PC-3 (cell line): Measurements from ENCODE around the gene KRTAP4-9. TPM values are rescaled to one million over a fixed set of nuclear protein-coding genes. Genes with fewer than 3 reads are reported as not detected.

ENCODE experiments used
- ATAC-seq: fragments of 200-7000 bp; cut with Tn5 transposase; 2 replicates; pipeline ENCODE4 v1.9.1; 2020; ENCODE audit warnings: mild to moderate bottlenecking, moderate library complexity
- BruUV-seq: library from RNA; stranded (reverse); fragments of 400-500 nt; replicated peaks from 2 replicates; lab custom pipeline; 2021; lab: Mats Ljungman, UMichigan
- CTCF ChIA-PET: fragments of 300-600 bp; sonication (Branson Sonifier 250); formaldehyde crosslinking; loops from one replicate; lab custom pipeline; 2022; ENCODE audit warnings: antibody characterized with exemption; lab: Charles Lee
- POLR2A ChIA-PET: fragments of 300-600 bp; sonication (Branson Sonifier 250); formaldehyde crosslinking; loops from one replicate; lab custom pipeline; 2022; ENCODE audit warnings: antibody characterized with exemption; ENCODE audit not compliant: unreplicated experiment; lab: Charles Lee
- DNase-seq: peaks from one replicate; pipeline ENCODE4 v3.0.0-alpha.2; 2015
- H2AFZ ChIP-seq: fragments of 300-600 bp; sonication (generic); 2 replicates; pipeline ENCODE4 v1.6.0; 2016; ENCODE audit warnings: antibody characterized with exemption, low read length
- H3F3A ChIP-seq: fragments of 300-600 bp; sonication (generic); one replicate; pipeline ENCODE4 v1.6.0; 2017; ENCODE audit warnings: antibody characterized with exemption, low read length, control low read depth, mild to moderate bottlenecking; ENCODE audit not compliant: unreplicated experiment
- H3K27ac ChIP-seq: fragments of 300-600 bp; sonication (generic); 2 replicates; pipeline ENCODE4 v1.5.1; 2016; ENCODE audit warnings: mild to moderate bottlenecking, low read length
- H3K27me3 ChIP-seq: fragments of 300-600 bp; sonication (generic); 2 replicates; pipeline ENCODE4 v1.6.1; 2016; ENCODE audit warnings: low read length, mixed read lengths
- H3K36me3 ChIP-seq: fragments of 300-600 bp; sonication (generic); 2 replicates; pipeline ENCODE4 v1.6.1; 2016; ENCODE audit warnings: low read depth, mixed run types, low read length, mixed read lengths
- H3K4me1 ChIP-seq: fragments of 300-600 bp; sonication (generic); 2 replicates; pipeline ENCODE4 v1.5.1; 2016; ENCODE audit warnings: low read length; ENCODE audit not compliant: insufficient read depth
- H3K4me2 ChIP-seq: fragments of 300-600 bp; sonication (generic); 2 replicates; pipeline ENCODE4 v1.6.0; 2016; ENCODE audit warnings: low read length
- H3K4me3 ChIP-seq: fragments of 300-600 bp; sonication (generic); 2 replicates; pipeline ENCODE4 v1.5.1; 2016; ENCODE audit warnings: mild to moderate bottlenecking, low read length, mixed read lengths
- H3K79me2 ChIP-seq: fragments of 300-600 bp; sonication (generic); 2 replicates; pipeline ENCODE4 v1.6.1; 2017; ENCODE audit warnings: low read length, mixed read lengths
- H3K9ac ChIP-seq: fragments of 300-600 bp; sonication (generic); 2 replicates; pipeline ENCODE4 v1.6.0; 2016; ENCODE audit warnings: mild to moderate bottlenecking, low read length
- H3K9me2 ChIP-seq: fragments of 300-600 bp; sonication (generic); replicated peaks from 2 replicates; pipeline ENCODE4 v1.6.1; 2016; ENCODE audit warnings: mixed run types, low read length, mixed read lengths
- H3K9me3 ChIP-seq: fragments of 300-600 bp; sonication (generic); 2 replicates; pipeline ENCODE4 v1.6.1; 2016; ENCODE audit warnings: low read length, mixed read lengths
- H4K20me1 ChIP-seq: fragments of 300-600 bp; sonication (generic); 2 replicates; pipeline ENCODE4 v1.6.1; 2016; ENCODE audit warnings: low read length, mixed read lengths
- EZH2 ChIP-seq: fragments of 300-600 bp; sonication (generic); IDR thresholded peaks from one replicate; pipeline ENCODE4 v1.6.1; 2017; ENCODE audit warnings: antibody characterized with exemption, mild to moderate bottlenecking, low read length; ENCODE audit not compliant: unreplicated experiment
- EZH2phosphoT487 ChIP-seq: fragments of 300-600 bp; sonication (generic); IDR thresholded peaks from 2 replicates; pipeline ENCODE4 v1.6.1; 2018; ENCODE audit warnings: mild to moderate bottlenecking, antibody characterized with exemption, low read length, borderline replicate concordance
- intact Hi-C: fragments of 100-400 bp; cut with micrococcal nuclease; formaldehyde crosslinking; loops from 2 replicates; pipeline ENCODE4 v1.9.0; 2023
- total RNA-seq: library from RNA; depleted of rRNA; stranded (reverse); fragments of >200 nt; gene quantifications from 2 replicates; pipeline ENCODE4 v1.2.3, GENCODE V29; 2014
- TF ChIP-seq, protein P1 (sequence below): fragments of 300-600 bp; sonication (generic); conservative IDR thresholded peaks from 2 replicates; pipeline ENCODE4 v1.5.1; 2017; ENCODE audit warnings: antibody characterized with exemption, low read depth, mild to moderate bottlenecking, low read length

KRTAP4-9 gene
- total RNA-seq, 1 experiment from 2014 or later, result not detected

DNA sequence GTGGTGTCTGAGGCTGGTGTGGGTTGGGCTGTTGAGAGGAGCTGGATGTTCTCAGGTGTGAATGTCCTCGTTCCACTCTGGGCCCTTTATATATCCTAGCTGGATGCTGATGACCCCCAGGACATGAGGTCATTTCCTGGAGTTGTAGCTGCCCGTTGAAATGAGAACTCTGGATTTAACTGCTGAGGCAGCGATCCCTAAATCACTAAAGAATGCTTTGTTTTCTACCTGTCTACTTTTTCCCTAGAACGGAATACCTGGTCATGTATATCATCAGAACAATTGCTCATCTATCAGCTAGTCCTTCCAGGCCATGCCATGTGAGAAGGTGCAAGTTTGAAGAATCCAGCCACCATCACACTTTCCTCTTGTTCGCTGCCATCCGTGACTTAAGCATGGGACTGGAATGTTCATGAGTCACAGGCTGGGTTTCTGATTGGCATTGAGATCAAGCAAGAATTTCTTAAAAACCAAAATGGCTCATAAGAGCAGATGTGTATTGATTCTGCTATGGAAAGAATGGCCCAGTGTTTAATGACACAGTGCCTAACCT lies 45.1 kb upstream of the KRTAP4-9 start, which contains the start of gene KRTAP2-3:
TSS of gene KRTAP2-3 (minus strand) at position 63 of the 553 bp plus-strand sequence. CDS start 64 bp downstream, outside the sequence.
- Histone ChIP-seq H3K27me3 (no peaks in the 10 kb centered on the region), H3K9me3 (no peaks in the 10 kb centered on the region), H2AFZ (no peak within 1 kb of the TSS), H4K20me1 (no peaks in the 10 kb centered on the region), H3F3A (peaks cover 8% of the 10 kb centered on the region), H3K9ac (peak within 1 kb of the TSS; percentile 57), H3K79me2 (no peaks in the 10 kb centered on the region), H3K9me2 (no peaks in the 10 kb centered on the region), H3K4me2 (peak within 1 kb of the TSS; percentile 54), H3K27ac (peak within 1 kb of the TSS; percentile 94), H3K4me3 (no peak within 1 kb of the TSS), H3K36me3 (no peaks in the 10 kb centered on the region), H3K4me1 (peaks cover 67% of the 10 kb centered on the region)
- DNase-seq (peak; percentile 86), ATAC-seq (peak; percentile 48)
- BruUV-seq, result no TSS peak
- ChIA-PET CTCF (no interaction called here), POLR2A (no interaction called here)
- TF ChIP-seq EZH2, result no peak
- TF ChIP-seq, protein P1, sequence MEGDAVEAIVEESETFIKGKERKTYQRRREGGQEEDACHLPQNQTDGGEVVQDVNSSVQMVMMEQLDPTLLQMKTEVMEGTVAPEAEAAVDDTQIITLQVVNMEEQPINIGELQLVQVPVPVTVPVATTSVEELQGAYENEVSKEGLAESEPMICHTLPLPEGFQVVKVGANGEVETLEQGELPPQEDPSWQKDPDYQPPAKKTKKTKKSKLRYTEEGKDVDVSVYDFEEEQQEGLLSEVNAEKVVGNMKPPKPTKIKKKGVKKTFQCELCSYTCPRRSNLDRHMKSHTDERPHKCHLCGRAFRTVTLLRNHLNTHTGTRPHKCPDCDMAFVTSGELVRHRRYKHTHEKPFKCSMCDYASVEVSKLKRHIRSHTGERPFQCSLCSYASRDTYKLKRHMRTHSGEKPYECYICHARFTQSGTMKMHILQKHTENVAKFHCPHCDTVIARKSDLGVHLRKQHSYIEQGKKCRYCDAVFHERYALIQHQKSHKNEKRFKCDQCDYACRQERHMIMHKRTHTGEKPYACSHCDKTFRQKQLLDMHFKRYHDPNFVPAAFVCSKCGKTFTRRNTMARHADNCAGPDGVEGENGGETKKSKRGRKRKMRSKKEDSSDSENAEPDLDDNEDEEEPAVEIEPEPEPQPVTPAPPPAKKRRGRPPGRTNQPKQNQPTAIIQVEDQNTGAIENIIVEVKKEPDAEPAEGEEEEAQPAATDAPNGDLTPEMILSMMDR, result no peak
- no peak for TF ChIP-seq EZH2phosphoT487
- intact Hi-C loops, result loop anchor here (5.0 to 10.0 kb wide), 3 partner anchors 55 to 155 kb away; partner anchors contain the start of gene KRTAP3-1

GRCh38 chr17:41061964-41062363 lies 43.2 kb upstream of the KRTAP4-9 start:
- TF ChIP-seq EZH2phosphoT487, result no peak
- TF ChIP-seq, protein P1, result no peak
- no peak for TF ChIP-seq EZH2
- ChIA-PET CTCF (no interaction called here), POLR2A (no interaction called here)
- Histone ChIP-seq H3F3A (peaks cover 8% of the 10 kb centered on the region), H3K27me3 (no peaks in the 10 kb centered on the region), H2AFZ (no peak overlapping the region), H3K27ac (peak overlapping the region; percentile 94), H3K9ac (no peak overlapping the region), H3K4me2 (no peak overlapping the region), H3K79me2 (no peaks in the 10 kb centered on the region), H3K9me2 (no peaks in the 10 kb centered on the region), H3K4me1 (peaks cover 82% of the 10 kb centered on the region), H3K9me3 (no peaks in the 10 kb centered on the region), H3K36me3 (no peaks in the 10 kb centered on the region), H4K20me1 (no peaks in the 10 kb centered on the region), H3K4me3 (no peak overlapping the region)
- no TSS peak for BruUV-seq
- DNase-seq (peak; percentile 54), ATAC-seq (no peak)
- intact Hi-C loops, result loop anchor here (5.0 to 10.0 kb wide), 3 partner anchors 57 to 153 kb away; partner anchors contain the start of gene KRTAP3-1

- ATAC-seq, result peak; percentile 14; the same call in 1 of the 2 replicates
- intact Hi-C loops, result loop anchor here (5.0 to 10.0 kb wide), 3 partner anchors 59 to 151 kb away; partner anchors contain the start of gene KRTAP3-1
- Histone ChIP-seq H4K20me1 (no peaks in the 10 kb centered on the region), H3F3A (peaks cover 8% of the 10 kb centered on the region), H3K79me2 (no peaks in the 10 kb centered on the region), H3K9me3 (no peaks in the 10 kb centered on the region), H3K27me3 (no peaks in the 10 kb centered on the region), H2AFZ (no peak overlapping the region), H3K4me2 (peak overlapping the region; percentile 23; the same call in 1 of the 2 replicates), H3K36me3 (no peaks in the 10 kb centered on the region), H3K4me3 (no peak overlapping the region), H3K4me1 (peaks cover 82% of the 10 kb centered on the region), H3K9me2 (no peaks in the 10 kb centered on the region), H3K27ac (peak overlapping the region; percentile 34), H3K9ac (no peak overlapping the region)
- no peak for TF ChIP-seq EZH2
- TF ChIP-seq EZH2phosphoT487, result no peak
- TF ChIP-seq, protein P1, result no peak
- POLR2A ChIA-PET, result interaction anchor here (0.7 kb wide), 1 partner anchor 12 kb away, joined by 3 read pairs; no protein-coding TSS in a partner anchor
- no TSS peak for BruUV-seq
- CTCF ChIA-PET, result no interaction called here
- DNase-seq, result peak; percentile 53
Observed at GRCh38 chr17:41063449-41063848, 41.7 kb upstream of the KRTAP4-9 start.
